Upper lobe of left lung (tissue), 6 donors: ENCODE results near the gene FBXO10. TPM values are rescaled to one million over a fixed set of nuclear protein-coding genes. Genes with fewer than 3 reads are reported as not detected.

Experiments
- ATAC-seq, 2 donors: fragments of 200-7000 bp; cut with Tn5 transposase; one replicate each; pipeline ENCODE4 v1.9.1; 2022; ENCODE audit warnings: mild to moderate bottlenecking in 2 of 2, moderate library complexity in 2 of 2; ENCODE audit not compliant: low FRiP score in 2 of 2
- DNase-seq, 2 donors: peaks; one replicate each; pipeline ENCODE4 v3.0.0-alpha.2; 2019 to 2020
- H3K27ac ChIP-seq, 4 donors: fragments of 200-600 bp; sonication (generic); one replicate each; pipeline ENCODE4 v1.5.1; 2016 to 2019
- H3K27me3 ChIP-seq, 4 donors: fragments of 200-600 bp; sonication (generic); one replicate each; pipeline ENCODE4 v1.5.1; 2017 to 2019
- H3K36me3 ChIP-seq, 4 donors: fragments of 200-600 bp; sonication (generic); one replicate each; pipeline ENCODE4 v1.5.1; 2016 to 2019
- H3K4me1 ChIP-seq, 4 donors: fragments of 200-600 bp; sonication (generic); one replicate each; pipeline ENCODE4 v1.5.1; 2018 to 2019
- H3K4me3 ChIP-seq, 4 donors: fragments of 200-600 bp; sonication (generic); one replicate each; pipeline ENCODE4 v1.5.1; 2017 to 2019; ENCODE audit warnings: mild to moderate bottlenecking in 2 of 4, moderate library complexity in 1 of 4
- H3K9me3 ChIP-seq, 4 donors: fragments of 200-600 bp; sonication (generic); one replicate each; pipeline ENCODE4 v1.5.1; 2018 to 2019
- EP300 ChIP-seq, 4 donors: sonication (generic); formaldehyde crosslinking; IDR thresholded peaks; one replicate each; pipeline ENCODE4 v1.5.1; 2017; ENCODE audit warnings: antibody characterized with exemption in 4 of 4, control low read depth in 2 of 4
- POLR2A ChIP-seq, 4 donors: fragments of 450-650 bp; IDR thresholded peaks; one replicate each; pipeline ENCODE4 v1.5.1; 2016 to 2017; ENCODE audit warnings: antibody characterized with exemption in 4 of 4, mild to moderate bottlenecking in 2 of 4
- POLR2AphosphoS5 ChIP-seq, 2 donors: sonication (generic); formaldehyde crosslinking; IDR thresholded peaks; one replicate each; pipeline ENCODE4 v1.5.1; 2017; ENCODE audit warnings: antibody characterized with exemption in 2 of 2
- WGBS, 2 donors: methylation state at CpG; one replicate each; pipeline ENCODE4 v1.1.5; 2017 to 2018; 5-methylcytosine and 5-hydroxymethylcytosine counted together
- total RNA-seq, 6 donors: library from RNA; depleted of rRNA in 4 of 6; stranded (reverse); fragments of >200 nt in 4 of 6; gene quantifications; one replicate each; pipeline versions ENCODE4 v1.1.0 to v1.2.1, GENCODE V29; 2016 to 2021
- TF ChIP-seq, protein P1 (sequence below), 6 experiments: fragments of 450-650 bp in 4 of 6; fragments of 200-600 bp in 2 of 6; sonication (generic) in 2 of 6; IDR thresholded peaks; one replicate each; pipeline ENCODE4 v1.5.1; 2016 to 2019; ENCODE audit warnings: antibody characterized with exemption in 6 of 6
- donor health status: DM: no; HTN: no; CAD: no; lungs with moderate emphysema.
- donor health status: DM: no; HTN: yes; CAD: no; lungs with severe emphysema.

Gene FBXO10
- total RNA-seq, 6 donors from 2014 or later: 7.9 to 13.4 (median 8.7) TPM

GRCh38 chr9:37509536-37509935 lies 66.6 kb downstream of the FBXO10 start:
- ATAC-seq: no peak
- no peak for DNase-seq
- no peak for TF ChIP-seq POLR2A (IDR thresholded peaks at IDR 0.05)
- TF ChIP-seq, protein P1, sequence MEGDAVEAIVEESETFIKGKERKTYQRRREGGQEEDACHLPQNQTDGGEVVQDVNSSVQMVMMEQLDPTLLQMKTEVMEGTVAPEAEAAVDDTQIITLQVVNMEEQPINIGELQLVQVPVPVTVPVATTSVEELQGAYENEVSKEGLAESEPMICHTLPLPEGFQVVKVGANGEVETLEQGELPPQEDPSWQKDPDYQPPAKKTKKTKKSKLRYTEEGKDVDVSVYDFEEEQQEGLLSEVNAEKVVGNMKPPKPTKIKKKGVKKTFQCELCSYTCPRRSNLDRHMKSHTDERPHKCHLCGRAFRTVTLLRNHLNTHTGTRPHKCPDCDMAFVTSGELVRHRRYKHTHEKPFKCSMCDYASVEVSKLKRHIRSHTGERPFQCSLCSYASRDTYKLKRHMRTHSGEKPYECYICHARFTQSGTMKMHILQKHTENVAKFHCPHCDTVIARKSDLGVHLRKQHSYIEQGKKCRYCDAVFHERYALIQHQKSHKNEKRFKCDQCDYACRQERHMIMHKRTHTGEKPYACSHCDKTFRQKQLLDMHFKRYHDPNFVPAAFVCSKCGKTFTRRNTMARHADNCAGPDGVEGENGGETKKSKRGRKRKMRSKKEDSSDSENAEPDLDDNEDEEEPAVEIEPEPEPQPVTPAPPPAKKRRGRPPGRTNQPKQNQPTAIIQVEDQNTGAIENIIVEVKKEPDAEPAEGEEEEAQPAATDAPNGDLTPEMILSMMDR (IDR thresholded peaks at IDR 0.05): no peak
- TF ChIP-seq EP300 (IDR thresholded peaks at IDR 0.05): no peak
- TF ChIP-seq POLR2AphosphoS5 (IDR thresholded peaks at IDR 0.05): no peak
- Histone ChIP-seq H3K27me3 (no peaks in the 10 kb centered on the region), H3K4me1 (no peaks in the 10 kb centered on the region), H3K27ac (no peak overlapping the region), H3K9me3 (no peaks in the 10 kb centered on the region), H3K36me3 (peaks cover 0 to 13% (median 5%) of the 10 kb centered on the region in 4 donors), H3K4me3 (no peak overlapping the region)
- 91 to 94% methylated on average over 7 of the region's 7 CpGs for WGBS, 2 donors

GRCh38 chr9:37508834-37509206 lies 67.4 kb downstream of the FBXO10 start:
- H3K27ac ChIP-seq: no peak overlapping the region
- no peak for DNase-seq
- peaks cover 0 to 20% (median 6%) of the 10 kb centered on the region in 4 donors for H3K36me3 ChIP-seq
- 91 to 93% methylated on average over 3 of the region's 3 CpGs for WGBS, 2 donors
- no peak for TF ChIP-seq POLR2A (IDR thresholded peaks at IDR 0.05)
- TF ChIP-seq, protein P1 (IDR thresholded peaks at IDR 0.05): no peak
- H3K4me1 ChIP-seq: no peaks in the 10 kb centered on the region
- H3K9me3 ChIP-seq: no peaks in the 10 kb centered on the region
- no peaks in the 10 kb centered on the region for H3K27me3 ChIP-seq
- no peak for ATAC-seq
- no peak overlapping the region for H3K4me3 ChIP-seq

DNA sequence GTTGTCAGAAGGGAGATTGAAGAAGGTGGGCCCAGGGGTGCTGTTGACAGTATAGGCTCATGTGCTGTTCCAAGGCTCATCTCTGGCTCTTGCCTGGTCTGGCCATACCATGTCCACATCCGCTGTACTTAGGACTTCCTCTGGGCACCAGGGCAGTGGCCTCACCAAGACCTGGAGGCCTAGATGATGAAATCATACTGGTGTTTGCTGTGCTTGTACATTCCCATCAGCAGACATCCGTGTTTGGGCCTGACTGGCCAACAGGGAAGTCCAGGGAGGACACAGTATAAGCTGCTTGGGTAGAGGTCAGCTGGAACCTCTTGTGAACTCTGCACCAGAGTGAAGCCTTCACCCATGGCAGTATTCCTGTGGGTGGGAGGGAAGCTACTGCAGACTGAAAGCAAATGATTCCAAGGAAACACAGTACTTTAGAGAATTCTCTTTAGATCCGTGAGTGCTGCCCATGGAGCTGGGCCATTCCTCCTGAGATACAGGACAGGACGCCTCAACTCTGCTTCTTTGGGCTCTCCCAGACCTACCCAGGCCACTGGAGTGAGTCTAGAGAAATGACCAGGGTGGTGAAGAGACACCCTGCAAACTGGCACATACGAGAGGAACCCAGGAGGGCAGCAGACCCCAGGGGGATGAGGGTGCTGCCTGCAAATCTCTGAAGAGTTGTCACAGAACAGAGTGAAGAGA lies 67.9 kb downstream of the FBXO10 start:
- TF ChIP-seq, protein P1 (IDR thresholded peaks at IDR 0.05): no peak
- TF ChIP-seq POLR2A (IDR thresholded peaks at IDR 0.05) (no peak), EP300 (IDR thresholded peaks at IDR 0.05) (no peak), POLR2AphosphoS5 (IDR thresholded peaks at IDR 0.05) (no peak)
- ATAC-seq (peak; percentile 54 to 60), DNase-seq (no peak)
- 80 to 87% methylated on average over 1 to 5 of the region's 5 CpGs for WGBS, 2 donors
- H3K4me3 ChIP-seq: no peak overlapping the region
- no peaks in the 10 kb centered on the region for H3K4me1 ChIP-seq
- H3K27me3 ChIP-seq: no peaks in the 10 kb centered on the region
- H3K27ac ChIP-seq: no peak overlapping the region
- H3K9me3 ChIP-seq: no peaks in the 10 kb centered on the region
- peaks cover 0 to 25% (median 10%) of the 10 kb centered on the region in 4 donors for H3K36me3 ChIP-seq

DNA sequence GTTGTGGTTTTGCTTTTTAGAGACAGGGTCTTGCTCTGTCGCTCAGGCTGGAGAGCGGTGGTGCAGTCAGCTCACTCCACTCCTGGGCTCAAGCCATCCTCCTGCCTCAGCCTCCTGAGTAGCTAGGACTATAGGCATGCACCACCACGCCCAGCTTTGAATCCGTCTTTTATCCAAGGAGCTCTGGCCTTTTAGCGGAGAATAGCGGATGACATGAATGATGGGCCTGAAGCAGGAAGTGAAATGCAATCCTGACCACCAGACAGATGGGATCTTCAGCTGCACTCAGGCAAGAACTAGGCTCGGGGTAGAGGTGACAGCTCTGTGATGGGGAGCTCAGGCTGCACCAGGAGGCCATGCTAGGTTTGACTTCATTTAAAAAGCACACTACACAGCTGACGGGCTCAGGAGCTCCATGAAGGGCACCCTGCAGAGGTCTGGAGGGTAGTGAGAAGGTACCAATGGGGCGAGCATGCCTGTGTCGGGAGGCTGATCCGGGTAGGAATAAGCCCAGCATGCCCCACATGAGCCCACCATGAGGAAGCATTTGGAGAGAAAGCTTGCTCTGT lies 68.5 kb downstream of the FBXO10 start:
- Histone ChIP-seq H3K9me3 (no peaks in the 10 kb centered on the region), H3K4me3 (no peak overlapping the region), H3K4me1 (no peaks in the 10 kb centered on the region), H3K36me3 (peaks cover 0 to 32% (median 16%) of the 10 kb centered on the region in 4 donors), H3K27ac (no peak overlapping the region), H3K27me3 (no peaks in the 10 kb centered on the region)
- TF ChIP-seq POLR2A (IDR thresholded peaks at IDR 0.05) (no peak), POLR2AphosphoS5 (IDR thresholded peaks at IDR 0.05) (no peak), EP300 (IDR thresholded peaks at IDR 0.05) (no peak)
- TF ChIP-seq, protein P1 (IDR thresholded peaks at IDR 0.05): no peak
- ATAC-seq: no peak
- WGBS, 2 donors: 94 to 98% methylated on average over 11 of the region's 11 CpGs
- DNase-seq: no peak

DNA sequence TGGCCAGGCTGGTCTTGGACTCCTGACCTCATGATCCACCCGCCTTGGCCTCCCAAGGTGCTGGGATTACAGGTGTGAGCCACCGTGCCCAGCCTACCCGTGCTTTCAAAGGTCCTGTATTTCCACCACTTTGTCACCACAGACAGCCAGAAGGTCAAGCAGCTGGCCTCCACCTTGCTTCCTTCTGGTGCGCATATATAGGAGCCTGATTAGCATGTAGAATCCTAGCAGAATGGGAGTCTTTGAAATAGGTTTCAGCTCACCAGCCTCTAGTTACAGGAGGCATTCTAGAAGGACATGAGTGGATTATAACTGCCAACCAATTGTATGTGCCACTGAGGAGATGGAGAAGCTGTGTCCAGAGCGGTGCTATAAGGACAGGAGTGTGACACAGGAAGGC lies 71.6 kb downstream of the FBXO10 start:
- no peaks in the 10 kb centered on the region for H3K27me3 ChIP-seq
- no peak overlapping the region for H3K27ac ChIP-seq

More for the DNA sequence above, 71.6 kb downstream of the FBXO10 start:
- 85 to 97% methylated on average over 4 to 5 of the region's 5 CpGs for WGBS, 2 donors
- no peak overlapping the region for H3K4me3 ChIP-seq
- H3K36me3 ChIP-seq: peaks cover 7 to 54% (median 34%) of the 10 kb centered on the region in 4 donors
- H3K4me1 ChIP-seq: no peaks in the 10 kb centered on the region
- TF ChIP-seq POLR2A (IDR thresholded peaks at IDR 0.05): no peak
- TF ChIP-seq, protein P1 (IDR thresholded peaks at IDR 0.05): no peak
- no peak for TF ChIP-seq EP300 (IDR thresholded peaks at IDR 0.05)
- no peak for TF ChIP-seq POLR2AphosphoS5 (IDR thresholded peaks at IDR 0.05)
- DNase-seq: no peak
- no peak for ATAC-seq
- H3K9me3 ChIP-seq: no peaks in the 10 kb centered on the region
